ENCODE results near the gene ZNF175.
A peak's percentile ranks its signal among the peaks of the same experiment; 100 is the strongest.

ZNF175 gene

GRCh38 chr19:51570962-51571575, at the start of gene ZNF175:
Gene ZNF175, plus strand, starts transcription at chr19:51571283. Its CDS starts 2,047 bp downstream, at chr19:51573330.
- peak; percentile 95 for DNase-seq

GRCh38 chr19:51521357-51521756, 49.7 kb upstream of the ZNF175 start:
- no peak for DNase-seq

- DNase-seq = no peak
These were observed 49.3 kb upstream of the ZNF175 start for GRCh38 chr19:51521781-51522180.

- no peak for DNase-seq
These were observed 46.3 kb upstream of the ZNF175 start for GRCh38 chr19:51524666-51525264.

- DNase-seq = no peak
These were observed 45.4 kb upstream of the ZNF175 start for GRCh38 chr19:51525651-51526050.

GRCh38 chr19:51529301-51529700, 41.8 kb upstream of the ZNF175 start:
- DNase-seq = no peak

- no peak for DNase-seq
These were observed 40.5 kb upstream of the ZNF175 start for GRCh38 chr19:51530616-51531015.

GRCh38 chr19:51531349-51532315, 39.5 kb upstream of the ZNF175 start, which contains the start of gene SIGLEC6:
Gene SIGLEC6, minus strand, starts transcription at chr19:51531670. Its CDS starts 22 bp downstream, at chr19:51531648.
- no peak for DNase-seq

GRCh38 chr19:51535535-51535934, 35.5 kb upstream of the ZNF175 start:
- DNase-seq = no peak

- no peak for DNase-seq
These were observed 31.2 kb upstream of the ZNF175 start for GRCh38 chr19:51539821-51540366.

- DNase-seq = no peak
These were observed 29.4 kb upstream of the ZNF175 start for GRCh38 chr19:51541458-51542357.

- no peak for DNase-seq
These were observed 28.4 kb upstream of the ZNF175 start for GRCh38 chr19:51542699-51543098.

GRCh38 chr19:51544038-51544437, 27.0 kb upstream of the ZNF175 start:
- DNase-seq = no peak

- no peak for DNase-seq
These were observed 24.9 kb upstream of the ZNF175 start for GRCh38 chr19:51546107-51546649.

GRCh38 chr19:51546650-51547396, 24.3 kb upstream of the ZNF175 start:
- DNase-seq = no peak

GRCh38 chr19:51547397-51548212, 23.5 kb upstream of the ZNF175 start:
- no peak for DNase-seq

- DNase-seq = no peak
These were observed 22.9 kb upstream of the ZNF175 start for GRCh38 chr19:51548213-51548651.

- DNase-seq = no peak
These were observed 22.2 kb upstream of the ZNF175 start for GRCh38 chr19:51548891-51549305.

- no peak for DNase-seq
These were observed 21.4 kb upstream of the ZNF175 start for GRCh38 chr19:51549533-51550324.
